Type B pancreatic cell (in vitro differentiated cells): ENCODE results near the gene AFG3L2. TPM values are rescaled to one million over a fixed set of nuclear protein-coding genes. Genes with fewer than 3 reads are reported as not detected.
"Not testable (repeated sequence)": the region's sequence is repeated elsewhere in the genome, so short reads cannot be mapped to it uniquely, and the experiment has no call there.

Source experiments
- DNase-seq: peaks from one replicate; pipeline ENCODE4 v3.0.0; 2021; ENCODE audit warnings: mixed read lengths; ENCODE audit not compliant: unreplicated experiment; ENCODE audit errors: extremely low spot score
- H3K27ac Mint-ChIP-seq: 2 replicates; pipeline ENCODE4 v1.8.0; 2021; ENCODE audit warnings: mild to moderate bottlenecking, mixed read lengths
- H3K27me3 Mint-ChIP-seq: 2 replicates; pipeline ENCODE4 v1.8.0; 2021; ENCODE audit warnings: mixed read lengths
- H3K36me3 Mint-ChIP-seq: 2 replicates; pipeline ENCODE4 v1.8.0; 2021; ENCODE audit warnings: mixed read lengths
- H3K4me1 Mint-ChIP-seq: one replicate; pipeline ENCODE4 v1.8.0; 2021; ENCODE audit warnings: mixed read lengths; ENCODE audit not compliant: unreplicated experiment
- H3K4me3 Mint-ChIP-seq: 2 replicates; pipeline ENCODE4 v1.8.0; 2021; ENCODE audit warnings: mild to moderate bottlenecking, mixed read lengths
- H3K9me3 Mint-ChIP-seq: 2 replicates; pipeline ENCODE4 v1.8.0; 2021; ENCODE audit warnings: mixed read lengths
- total RNA-seq: library from RNA; stranded (reverse); gene quantifications from 2 replicates; pipeline ENCODE4 v1.2.1, GENCODE V29; 2021; ENCODE audit warnings: low replicate concordance
- TF ChIP-seq, protein P1 (sequence below): fragments of 200-600 bp; sonication (generic); conservative IDR thresholded peaks from 2 replicates; pipeline ENCODE4 v1.5.0; 2021; ENCODE audit warnings: antibody characterized with exemption, mild to moderate bottlenecking

Gene AFG3L2
- total RNA-seq, 1 donor from 2014 or later: 56.0 TPM

DNA sequence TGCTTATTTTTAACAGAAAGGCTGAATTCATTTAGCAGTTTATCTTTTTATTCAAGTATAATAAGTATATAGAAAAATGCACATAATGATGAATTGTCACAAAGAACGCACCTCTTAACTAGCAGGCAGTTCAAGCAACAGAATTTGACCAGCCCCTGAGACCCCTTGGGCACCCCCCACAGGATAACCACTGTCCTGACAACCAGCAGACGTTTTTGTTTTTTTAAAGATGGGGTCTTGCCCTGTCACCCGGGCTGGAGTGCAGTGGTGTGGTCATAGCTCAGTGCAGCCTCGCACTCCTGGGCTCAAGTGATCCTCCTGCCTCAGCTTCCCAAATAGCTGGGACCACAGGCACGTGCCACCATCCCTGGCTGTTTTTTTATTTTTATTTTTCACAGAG, 44.7 kb upstream of the AFG3L2 start:
- Mint-ChIP-seq H3K4me3 (peak overlapping the region; percentile 88), H3K9me3 (no peaks in the 10 kb centered on the region), H3K36me3 (no peaks in the 10 kb centered on the region), H3K27me3 (no peaks in the 10 kb centered on the region), H3K27ac (no peak overlapping the region), H3K4me1 (peaks cover 21% of the 10 kb centered on the region)
- TF ChIP-seq, protein P1, sequence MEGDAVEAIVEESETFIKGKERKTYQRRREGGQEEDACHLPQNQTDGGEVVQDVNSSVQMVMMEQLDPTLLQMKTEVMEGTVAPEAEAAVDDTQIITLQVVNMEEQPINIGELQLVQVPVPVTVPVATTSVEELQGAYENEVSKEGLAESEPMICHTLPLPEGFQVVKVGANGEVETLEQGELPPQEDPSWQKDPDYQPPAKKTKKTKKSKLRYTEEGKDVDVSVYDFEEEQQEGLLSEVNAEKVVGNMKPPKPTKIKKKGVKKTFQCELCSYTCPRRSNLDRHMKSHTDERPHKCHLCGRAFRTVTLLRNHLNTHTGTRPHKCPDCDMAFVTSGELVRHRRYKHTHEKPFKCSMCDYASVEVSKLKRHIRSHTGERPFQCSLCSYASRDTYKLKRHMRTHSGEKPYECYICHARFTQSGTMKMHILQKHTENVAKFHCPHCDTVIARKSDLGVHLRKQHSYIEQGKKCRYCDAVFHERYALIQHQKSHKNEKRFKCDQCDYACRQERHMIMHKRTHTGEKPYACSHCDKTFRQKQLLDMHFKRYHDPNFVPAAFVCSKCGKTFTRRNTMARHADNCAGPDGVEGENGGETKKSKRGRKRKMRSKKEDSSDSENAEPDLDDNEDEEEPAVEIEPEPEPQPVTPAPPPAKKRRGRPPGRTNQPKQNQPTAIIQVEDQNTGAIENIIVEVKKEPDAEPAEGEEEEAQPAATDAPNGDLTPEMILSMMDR: no peak
- DNase-seq: no peak

DNA sequence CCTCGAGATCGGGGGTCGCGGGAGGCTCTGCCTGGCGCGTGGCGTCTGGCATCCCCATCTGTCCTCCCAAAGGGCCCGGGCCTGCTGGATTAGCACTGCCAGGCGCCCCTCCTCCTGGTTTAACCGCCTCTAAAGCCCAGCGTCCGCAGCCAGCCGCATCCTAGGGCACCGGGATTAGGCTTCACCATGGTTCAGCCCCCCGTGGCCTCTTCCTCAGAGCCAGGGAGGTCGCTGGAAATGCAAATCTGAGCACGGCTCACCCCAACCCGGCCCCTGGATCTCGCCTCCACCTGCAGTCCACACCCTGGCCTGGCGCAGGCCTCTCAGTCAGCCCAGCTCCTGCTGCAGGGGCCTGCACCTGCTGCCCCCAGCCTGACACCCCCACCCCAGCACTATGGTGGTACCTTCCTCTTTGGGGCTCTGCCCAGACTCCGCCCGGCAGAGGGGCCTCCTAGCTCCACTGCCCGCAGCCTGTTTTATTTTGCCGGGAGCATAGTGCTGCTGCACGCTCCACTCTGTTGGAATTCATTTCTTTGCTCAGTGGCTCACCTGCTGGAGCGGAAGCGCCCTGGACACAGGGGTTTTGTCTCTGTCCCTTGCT, 43.9 kb upstream of the AFG3L2 start:
- no peak for DNase-seq
- H3K36me3 Mint-ChIP-seq: no peaks in the 10 kb centered on the region
- no peaks in the 10 kb centered on the region for H3K27me3 Mint-ChIP-seq
- peaks cover 24% of the 10 kb centered on the region for H3K4me1 Mint-ChIP-seq
- peak overlapping the region; percentile 88 for H3K4me3 Mint-ChIP-seq
- no peaks in the 10 kb centered on the region for H3K9me3 Mint-ChIP-seq
- peak overlapping the region; percentile 70 for H3K27ac Mint-ChIP-seq
- TF ChIP-seq, protein P1: no peak

DNA sequence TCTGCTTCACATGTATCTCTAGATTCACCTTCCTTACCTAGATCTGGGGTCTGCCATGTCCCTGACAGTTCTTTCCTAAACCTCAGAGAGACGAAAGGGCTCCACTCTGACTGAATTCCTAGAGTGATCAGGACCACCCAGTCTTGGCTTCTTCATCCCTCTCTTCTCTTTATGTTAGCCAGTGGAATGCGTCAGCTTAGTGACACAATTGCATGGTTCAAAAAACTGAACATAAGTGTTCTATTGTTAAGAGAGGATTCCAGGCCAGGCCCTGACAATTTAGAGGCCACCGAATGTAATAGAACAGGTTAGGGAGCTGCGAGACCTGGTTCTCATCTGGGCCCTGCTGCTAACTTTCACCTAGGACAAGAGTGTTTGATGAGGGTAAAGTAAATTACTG, 40.7 kb upstream of the AFG3L2 start:
- Mint-ChIP-seq H3K36me3 (no peaks in the 10 kb centered on the region), H3K4me1 (peaks cover 33% of the 10 kb centered on the region), H3K27ac (peak overlapping the region; percentile 32), H3K27me3 (no peaks in the 10 kb centered on the region), H3K4me3 (peak overlapping the region; percentile 30), H3K9me3 (no peaks in the 10 kb centered on the region)
- DNase-seq: no peak
- TF ChIP-seq, protein P1: no peak

DNA sequence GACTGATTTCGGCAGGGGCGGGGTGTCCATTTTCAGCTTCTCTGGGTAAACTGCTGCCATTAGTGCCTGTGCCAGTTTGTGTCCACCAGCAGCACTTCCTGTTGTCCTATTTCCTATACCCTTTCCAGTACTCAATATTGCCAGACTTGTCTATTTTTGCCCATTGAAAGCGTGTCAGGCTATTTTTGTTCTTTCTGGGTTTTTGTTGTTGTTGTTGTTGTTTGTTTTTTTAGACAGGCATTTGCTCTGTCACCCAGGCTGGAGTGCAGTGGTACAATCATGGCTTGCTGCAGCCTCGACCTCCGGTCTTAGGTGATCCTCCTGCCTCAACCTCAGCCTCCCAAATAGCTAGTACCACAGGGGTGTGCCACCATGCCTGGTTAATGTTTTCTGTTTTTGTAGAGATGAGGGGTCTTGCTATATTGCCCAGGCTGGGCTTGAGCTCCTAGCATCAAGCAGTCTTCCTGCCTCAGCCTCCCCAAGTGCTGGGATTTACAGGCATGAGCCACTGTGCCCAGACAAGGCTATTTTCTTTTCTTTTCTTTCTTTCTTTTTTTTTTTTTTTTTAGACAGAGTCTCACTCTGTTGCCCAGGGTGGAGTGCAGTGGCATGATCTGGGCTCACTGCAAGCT, 39.2 kb upstream of the AFG3L2 start:
- H3K27ac Mint-ChIP-seq: peak overlapping the region; percentile 25
- no peak for DNase-seq
- no peaks in the 10 kb centered on the region for H3K9me3 Mint-ChIP-seq
- H3K4me1 Mint-ChIP-seq: peaks cover 31% of the 10 kb centered on the region
- no peaks in the 10 kb centered on the region for H3K36me3 Mint-ChIP-seq
- no peak overlapping the region for H3K4me3 Mint-ChIP-seq
- TF ChIP-seq, protein P1: no peak
- H3K27me3 Mint-ChIP-seq: no peaks in the 10 kb centered on the region

DNA sequence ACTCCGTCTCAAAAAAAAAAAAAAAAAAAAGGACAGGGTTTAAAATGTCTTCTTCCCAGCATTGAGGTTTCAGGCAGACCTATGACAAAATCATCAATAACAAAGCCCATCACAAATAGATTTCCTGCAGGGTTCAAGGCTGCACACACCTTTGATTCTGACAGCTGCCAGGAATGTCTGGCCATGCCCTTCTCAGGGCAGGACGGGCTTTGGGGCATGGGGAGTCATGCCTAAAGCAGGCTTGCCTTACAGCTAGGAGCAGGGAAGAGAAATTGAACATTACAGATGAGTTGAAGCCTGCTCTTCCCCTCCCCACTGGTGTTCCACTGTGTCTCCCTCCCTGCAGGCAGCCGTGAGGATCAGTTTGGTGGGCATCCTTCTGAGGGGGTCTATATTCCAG, 34.4 kb upstream of the AFG3L2 start:
- no peak overlapping the region for H3K27ac Mint-ChIP-seq

DNA sequence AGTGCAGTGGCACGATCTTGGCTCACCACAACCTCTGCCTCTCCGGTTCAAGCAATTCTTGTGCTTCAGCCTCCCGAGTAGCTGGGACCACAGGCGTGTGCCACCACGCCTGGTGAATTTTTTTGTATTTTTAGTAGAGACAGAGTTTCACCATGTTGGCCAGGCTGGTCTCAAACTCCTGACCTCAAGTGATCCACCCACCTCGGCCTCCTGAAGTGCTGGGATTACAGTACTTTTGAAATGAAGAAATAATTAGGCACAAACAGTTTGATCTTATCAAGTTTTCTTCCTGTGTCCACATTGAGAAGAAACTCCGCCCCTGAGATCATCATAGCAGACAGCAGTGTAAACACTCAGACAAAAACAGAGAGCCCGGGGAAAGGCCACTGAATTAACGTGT, 33.7 kb upstream of the AFG3L2 start:
- H3K4me3 Mint-ChIP-seq, DNase-seq, H3K9me3 Mint-ChIP-seq, H3K27ac Mint-ChIP-seq, H3K36me3 Mint-ChIP-seq: not testable (repeated sequence)
- Mint-ChIP-seq H3K27me3 (peaks cover 14% of the 10 kb centered on the region), H3K4me1 (peaks cover 26% of the 10 kb centered on the region)

More for the DNA sequence above, 34.4 kb upstream of the AFG3L2 start:
- TF ChIP-seq, protein P1: no peak
- DNase-seq: no peak
- H3K4me3 Mint-ChIP-seq: no peak overlapping the region
- no peaks in the 10 kb centered on the region for H3K9me3 Mint-ChIP-seq
- no peaks in the 10 kb centered on the region for H3K36me3 Mint-ChIP-seq
- peaks cover 7% of the 10 kb centered on the region for H3K27me3 Mint-ChIP-seq
- peaks cover 27% of the 10 kb centered on the region for H3K4me1 Mint-ChIP-seq
